BE2C (cell line): ENCODE data around the gene COL4A1.

Source experiments
- DNase-seq: peaks from one replicate; pipeline ENCODE4 v3.0.0-alpha.2; 2020
- H3K27me3 ChIP-seq: fragments of 250-450 bp; sonication (Bioruptor Pico); 2 replicates; pipeline ENCODE4 v1.5.1; 2020; ENCODE audit warnings: mild to moderate bottlenecking
- H3K36me3 ChIP-seq: fragments of 250-450 bp; sonication (Bioruptor Pico); 2 replicates; pipeline ENCODE4 v1.5.1; 2020; ENCODE audit warnings: mild to moderate bottlenecking
- H3K4me1 ChIP-seq: fragments of 250-450 bp; sonication (Bioruptor Pico); 2 replicates; pipeline ENCODE4 v1.5.1; 2020
- H3K4me3 ChIP-seq: 2 replicates; pipeline ENCODE4 v1.5.1; 2011; ENCODE audit warnings: low read depth, low read length
- H3K9me3 ChIP-seq: fragments of 250-450 bp; sonication (Bioruptor Pico); 2 replicates; pipeline ENCODE4 v1.5.1; 2020
- TF ChIP-seq, protein P1 (sequence below): IDR thresholded peaks from 2 replicates; pipeline ENCODE4 v1.5.1; 2012; ENCODE audit warnings: mild to moderate bottlenecking, low read depth, low read length

COL4A1 gene

GRCh38 chr13:110168999-110169933 is 137.7 kb downstream of the COL4A1 start:
- no peak for DNase-seq
- Histone ChIP-seq H3K9me3 (no peaks in the 10 kb centered on the region), H3K4me1 (no peaks in the 10 kb centered on the region), H3K4me3 (no peak overlapping the region), H3K27me3 (peaks cover 40% of the 10 kb centered on the region), H3K36me3 (no peaks in the 10 kb centered on the region)
- TF ChIP-seq, protein P1, sequence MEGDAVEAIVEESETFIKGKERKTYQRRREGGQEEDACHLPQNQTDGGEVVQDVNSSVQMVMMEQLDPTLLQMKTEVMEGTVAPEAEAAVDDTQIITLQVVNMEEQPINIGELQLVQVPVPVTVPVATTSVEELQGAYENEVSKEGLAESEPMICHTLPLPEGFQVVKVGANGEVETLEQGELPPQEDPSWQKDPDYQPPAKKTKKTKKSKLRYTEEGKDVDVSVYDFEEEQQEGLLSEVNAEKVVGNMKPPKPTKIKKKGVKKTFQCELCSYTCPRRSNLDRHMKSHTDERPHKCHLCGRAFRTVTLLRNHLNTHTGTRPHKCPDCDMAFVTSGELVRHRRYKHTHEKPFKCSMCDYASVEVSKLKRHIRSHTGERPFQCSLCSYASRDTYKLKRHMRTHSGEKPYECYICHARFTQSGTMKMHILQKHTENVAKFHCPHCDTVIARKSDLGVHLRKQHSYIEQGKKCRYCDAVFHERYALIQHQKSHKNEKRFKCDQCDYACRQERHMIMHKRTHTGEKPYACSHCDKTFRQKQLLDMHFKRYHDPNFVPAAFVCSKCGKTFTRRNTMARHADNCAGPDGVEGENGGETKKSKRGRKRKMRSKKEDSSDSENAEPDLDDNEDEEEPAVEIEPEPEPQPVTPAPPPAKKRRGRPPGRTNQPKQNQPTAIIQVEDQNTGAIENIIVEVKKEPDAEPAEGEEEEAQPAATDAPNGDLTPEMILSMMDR: no peak

GRCh38 chr13:110166598-110166997 is 140.4 kb downstream of the COL4A1 start:
- Histone ChIP-seq H3K9me3 (no peaks in the 10 kb centered on the region), H3K36me3 (no peaks in the 10 kb centered on the region), H3K4me1 (no peaks in the 10 kb centered on the region), H3K4me3 (no peak overlapping the region), H3K27me3 (peaks cover 40% of the 10 kb centered on the region)
- no peak for DNase-seq
- TF ChIP-seq, protein P1: no peak

- no peak for DNase-seq
- H3K36me3 ChIP-seq: no peaks in the 10 kb centered on the region
- TF ChIP-seq, protein P1: no peak
- H3K27me3 ChIP-seq: peaks cover 43% of the 10 kb centered on the region
- H3K4me3 ChIP-seq: no peak overlapping the region
- no peaks in the 10 kb centered on the region for H3K4me1 ChIP-seq
- no peaks in the 10 kb centered on the region for H3K9me3 ChIP-seq
Observed at GRCh38 chr13:110164706-110165105, 142.3 kb downstream of the COL4A1 start.

GRCh38 chr13:110162866-110163658 is 143.9 kb downstream of the COL4A1 start:
- no peaks in the 10 kb centered on the region for H3K36me3 ChIP-seq
- H3K4me1 ChIP-seq: no peaks in the 10 kb centered on the region
- DNase-seq: no peak
- TF ChIP-seq, protein P1: no peak
- H3K9me3 ChIP-seq: no peaks in the 10 kb centered on the region
- peaks cover 41% of the 10 kb centered on the region for H3K27me3 ChIP-seq
- no peak overlapping the region for H3K4me3 ChIP-seq

DNA sequence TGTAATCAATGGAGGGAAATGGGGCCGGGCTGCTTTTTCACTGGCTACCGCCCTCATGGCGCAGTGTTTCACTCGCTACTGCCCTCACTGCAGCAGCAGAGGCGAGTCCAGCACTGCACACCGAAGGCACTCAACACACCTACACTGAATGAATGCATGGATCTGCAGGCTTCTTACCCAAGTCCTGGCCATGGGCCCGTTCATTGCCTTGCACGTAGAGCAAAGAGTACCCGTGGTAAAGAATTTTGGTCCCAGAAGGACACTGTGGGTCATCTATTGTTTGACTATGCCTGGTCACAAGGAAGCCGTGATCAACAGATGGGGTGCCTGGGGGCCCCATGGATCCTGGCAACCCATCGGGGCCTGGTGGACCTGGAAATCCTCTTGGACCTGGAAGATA is 144.9 kb downstream of the COL4A1 start:
- Histone ChIP-seq H3K9me3 (no peaks in the 10 kb centered on the region), H3K4me1 (no peaks in the 10 kb centered on the region), H3K36me3 (no peaks in the 10 kb centered on the region), H3K4me3 (no peak overlapping the region), H3K27me3 (peaks cover 42% of the 10 kb centered on the region)
- TF ChIP-seq, protein P1: no peak
- DNase-seq: no peak
